ENCODE data around the gene VSTM2L. TPM values are rescaled to one million over a fixed set of nuclear protein-coding genes. Genes with fewer than 3 reads are reported as not detected.

The VSTM2L gene
- total RNA-seq, 1 experiment from 2014 or later, result 0.34 TPM

DNA sequence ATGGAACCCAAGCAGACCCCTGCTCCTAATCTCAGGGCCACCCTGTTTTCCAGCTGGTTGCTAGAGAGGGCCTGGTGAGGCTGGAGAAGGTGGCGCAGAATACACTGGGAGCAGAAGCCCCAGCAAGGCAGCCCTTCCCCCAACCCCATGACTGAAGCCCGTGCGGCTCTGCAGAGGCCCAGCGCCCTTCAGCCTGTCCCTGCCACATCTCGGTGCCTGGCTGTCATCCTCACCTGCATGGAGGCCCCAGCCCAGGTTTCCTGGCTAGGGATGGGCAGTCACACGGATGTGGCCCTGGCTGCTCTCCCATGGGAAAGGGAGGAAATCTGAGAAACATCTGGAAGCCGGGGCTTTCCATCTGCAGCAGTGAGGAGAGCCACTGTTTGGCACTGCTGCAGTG, 26.1 kb upstream of the VSTM2L start:
- DNase-seq (ENCODE audit: low read depth, low spot score), result no peak
- in situ Hi-C loops (cut with HindIII; ENCODE audit: low pct_unique_long_range_greater_than_20kb, low sequenced_read_pairs), result no loop called here

DNA sequence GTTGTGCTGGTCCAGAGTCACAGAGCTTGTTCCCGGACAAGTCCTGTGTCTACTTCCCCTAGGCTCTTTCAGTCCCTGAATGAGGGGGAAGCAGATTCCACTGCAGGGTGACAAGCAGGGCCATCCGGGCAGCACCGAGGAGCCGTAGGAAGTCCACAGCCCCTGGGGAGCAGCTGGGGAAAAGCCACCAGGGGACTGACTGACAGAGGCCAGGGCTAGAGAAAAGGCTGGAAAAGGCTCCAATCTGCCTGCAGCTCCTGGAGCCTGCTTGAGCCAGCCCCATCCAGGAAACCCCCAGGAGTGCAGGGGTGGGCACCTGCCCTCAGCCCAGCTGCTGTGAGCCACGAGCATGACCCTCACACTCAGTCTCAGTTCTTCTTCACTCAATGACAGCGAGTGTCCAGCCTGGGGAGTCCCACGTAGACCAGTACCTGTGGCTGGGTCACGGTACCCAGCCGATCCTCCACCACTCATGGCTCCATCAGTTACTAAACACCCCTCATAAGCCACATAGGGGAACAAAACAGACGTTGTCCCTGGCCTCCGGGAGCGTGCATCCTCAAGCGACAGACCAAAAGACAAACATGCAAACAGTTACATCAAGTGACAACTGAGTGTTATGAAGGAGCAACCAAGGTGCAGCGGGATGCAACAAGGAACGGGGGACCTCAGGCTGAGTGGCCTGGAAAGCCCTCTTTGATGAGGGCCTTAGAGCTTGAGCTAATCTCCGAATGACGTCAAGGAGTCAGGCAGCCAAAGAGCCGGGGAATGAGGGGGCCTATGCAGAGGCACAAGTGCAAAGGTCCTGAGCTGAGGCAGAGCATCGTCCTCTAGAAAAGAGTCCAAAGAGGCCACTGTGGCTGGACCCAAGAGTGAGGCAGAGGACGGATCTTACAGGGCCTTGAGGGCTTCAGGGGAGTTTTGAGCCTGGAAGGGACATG, 24.8 kb upstream of the VSTM2L start:
- in situ Hi-C loops (cut with HindIII; ENCODE audit: low pct_unique_long_range_greater_than_20kb, low sequenced_read_pairs), result no loop called here
- no peak for DNase-seq (ENCODE audit: low read depth, low spot score)

DNA sequence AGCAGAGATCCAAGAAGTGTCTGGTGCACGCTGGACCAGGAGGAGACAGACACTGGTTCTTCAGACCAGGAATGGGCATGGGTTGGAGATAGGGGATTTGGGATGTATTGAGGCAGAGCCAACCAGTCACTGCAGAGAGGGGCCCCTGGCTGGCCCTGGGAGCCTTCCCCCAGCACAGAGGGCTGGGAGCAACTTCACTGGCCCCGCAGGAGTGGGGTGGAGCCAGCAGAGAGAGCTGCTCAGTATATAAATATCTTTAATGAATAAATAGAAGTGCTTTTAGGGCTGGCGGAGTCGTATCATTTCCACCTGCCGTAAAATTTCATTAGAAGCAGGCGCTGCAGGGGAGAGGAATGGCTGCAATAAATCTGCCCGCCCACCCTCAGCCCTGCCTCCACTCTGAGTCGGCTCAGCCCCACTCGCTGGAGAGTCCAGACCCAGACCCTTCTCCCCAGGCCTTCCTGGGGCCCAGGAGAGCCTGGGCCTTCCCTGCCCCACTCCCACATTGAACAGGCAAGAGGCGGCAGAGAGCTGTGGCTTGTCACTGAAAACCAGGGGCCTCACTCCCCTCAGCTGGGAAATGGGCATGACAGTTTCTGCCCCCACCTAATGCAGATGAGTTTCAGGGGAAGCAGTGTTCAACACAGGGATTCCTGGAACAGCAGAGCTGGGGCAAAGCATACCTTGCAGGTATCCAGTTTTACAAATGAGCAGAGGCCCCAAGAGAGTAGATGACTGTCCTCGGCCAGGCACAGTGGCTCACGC, 23.9 kb upstream of the VSTM2L start:
- in situ Hi-C loops (cut with HindIII; ENCODE audit: low pct_unique_long_range_greater_than_20kb, low sequenced_read_pairs), result no loop called here
- no peak for DNase-seq (ENCODE audit: low read depth, low spot score)

DNA sequence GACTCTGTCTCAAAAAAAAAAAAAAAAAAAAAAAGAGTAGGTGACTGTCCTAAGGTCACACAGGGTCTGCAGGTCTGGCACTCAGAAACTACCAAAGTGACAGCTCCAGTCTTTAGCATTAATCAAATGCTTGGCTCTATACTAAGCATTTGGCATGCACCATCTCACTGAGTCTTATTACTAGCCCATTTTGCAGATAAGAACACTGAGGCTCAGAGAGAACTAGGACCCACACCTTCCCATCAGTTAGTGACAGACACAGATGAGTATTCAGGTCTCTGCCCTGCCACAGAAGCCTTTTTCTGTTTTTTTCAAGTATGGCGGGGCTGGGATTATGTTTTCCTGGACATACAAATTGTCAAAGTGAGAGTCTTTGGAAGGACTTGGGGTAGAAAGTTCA, 23.1 kb upstream of the VSTM2L start:
- DNase-seq (ENCODE audit: low read depth, low spot score), result no peak
- in situ Hi-C loops (cut with HindIII; ENCODE audit: low pct_unique_long_range_greater_than_20kb, low sequenced_read_pairs), result no loop called here

DNA sequence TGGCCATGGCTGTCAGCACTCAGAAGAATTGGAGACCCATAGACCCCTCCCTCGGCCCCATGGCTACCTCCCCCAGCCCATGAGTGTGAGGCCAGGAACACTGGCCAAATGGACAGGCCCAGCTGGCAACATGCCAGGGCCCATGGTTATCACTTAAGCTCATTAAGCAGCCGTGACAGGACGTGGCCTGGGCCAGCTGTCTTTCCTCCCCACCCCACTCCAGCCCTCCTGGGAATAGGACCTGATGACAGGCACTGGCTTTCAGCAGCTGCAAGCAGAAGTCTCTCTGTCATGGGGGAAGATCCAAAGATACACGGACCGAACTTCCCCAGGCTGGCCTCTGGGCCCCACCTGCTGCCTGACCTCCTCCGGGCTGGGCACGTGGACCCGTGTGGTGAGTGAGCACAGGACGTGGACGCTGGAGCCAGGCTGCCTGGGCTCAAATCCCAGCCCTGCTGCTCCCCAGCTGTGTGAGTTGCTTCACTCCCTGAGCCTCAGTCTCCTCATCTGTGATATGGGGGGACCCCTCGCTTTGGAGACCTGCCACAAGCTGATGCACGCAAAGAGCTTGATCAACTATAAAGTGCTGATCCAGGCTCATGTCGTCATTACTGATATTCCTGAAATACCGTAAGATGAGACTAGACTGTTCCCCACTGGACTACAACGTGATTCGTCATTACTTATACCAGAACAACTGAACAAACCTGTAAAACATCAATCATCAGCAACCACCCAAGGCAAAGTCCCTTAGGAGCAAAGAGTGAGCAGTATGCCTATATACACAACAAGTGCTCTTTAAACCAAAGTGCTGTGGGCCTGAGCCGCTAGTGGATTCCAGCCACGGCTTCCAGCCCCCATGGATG, 22.0 kb upstream of the VSTM2L start:
- no peak for DNase-seq (ENCODE audit: low read depth, low spot score)
- in situ Hi-C loops (cut with HindIII; ENCODE audit: low pct_unique_long_range_greater_than_20kb, low sequenced_read_pairs), result no loop called here

DNA sequence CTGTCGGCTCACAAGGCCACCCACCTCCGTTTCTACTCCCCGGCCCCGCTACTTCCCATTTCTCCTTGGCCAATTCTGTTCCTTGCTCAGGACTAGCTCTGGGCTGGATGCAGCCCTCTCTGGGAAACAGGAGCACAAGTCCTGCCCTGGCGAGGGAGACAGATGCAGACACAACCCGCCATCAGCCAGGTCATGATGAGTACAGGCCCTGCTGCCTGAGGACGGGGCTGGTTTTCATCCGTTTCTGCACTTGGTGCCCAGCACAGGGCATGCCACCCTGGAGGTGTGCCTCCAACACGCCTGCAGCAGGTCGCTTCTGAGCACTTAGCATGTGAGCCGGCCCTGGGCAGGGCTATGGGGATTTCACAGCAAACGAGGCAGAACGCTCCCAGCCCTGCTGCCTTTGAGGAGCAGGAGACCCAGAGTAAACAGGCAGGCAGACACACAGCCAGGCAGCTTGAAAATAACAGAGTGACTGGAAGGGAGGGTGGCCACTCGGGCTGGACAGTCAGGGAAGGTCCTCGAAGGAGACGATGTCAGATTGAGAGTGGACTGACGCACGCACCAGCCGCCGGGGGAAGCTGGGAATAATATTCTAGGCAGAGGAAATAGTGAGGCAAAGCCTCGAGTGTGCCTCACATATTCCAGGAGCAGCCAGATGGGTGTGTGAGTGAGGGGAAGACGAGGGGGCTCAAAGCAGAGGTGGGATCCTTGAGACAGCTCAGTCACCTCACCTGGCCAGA, 21.2 kb upstream of the VSTM2L start:
- in situ Hi-C loops (cut with HindIII; ENCODE audit: low pct_unique_long_range_greater_than_20kb, low sequenced_read_pairs), result no loop called here
- DNase-seq (ENCODE audit: low read depth, low spot score), result no peak

DNA sequence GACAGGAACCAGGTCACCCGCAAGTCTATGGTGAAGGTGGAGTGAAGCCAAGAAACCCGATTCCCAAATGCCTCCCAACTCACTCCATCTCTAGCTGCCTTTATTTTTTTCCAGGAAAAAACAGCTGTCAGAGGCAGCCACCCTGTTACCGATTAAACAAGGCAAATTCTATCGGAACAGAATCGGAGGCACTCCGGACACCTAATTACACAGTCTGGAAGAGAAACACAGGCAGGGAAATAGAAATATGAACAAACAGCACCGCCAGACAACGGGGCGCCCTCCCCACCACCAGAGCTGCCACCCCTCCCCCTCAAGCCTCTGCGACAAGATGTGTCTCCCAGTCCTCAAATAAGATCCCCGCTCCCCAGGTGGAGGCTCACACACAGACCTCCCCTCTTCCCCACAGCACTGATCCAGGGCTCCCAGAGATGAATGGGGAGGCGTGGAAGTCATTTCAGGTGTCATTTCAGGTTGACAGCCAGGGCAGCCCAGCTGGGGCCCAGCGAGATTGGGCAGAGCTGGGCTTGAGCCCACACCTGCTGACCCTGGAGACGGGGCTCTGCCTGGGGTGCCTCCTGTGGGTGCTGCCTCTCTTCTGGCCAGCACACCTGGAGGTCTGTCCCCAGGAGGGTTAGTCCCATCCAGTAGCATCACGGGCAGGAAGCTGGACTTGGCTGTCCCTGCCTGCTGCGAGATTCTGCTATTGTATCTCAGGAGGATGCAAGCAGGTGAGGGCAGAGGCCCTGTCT, 19.8 kb upstream of the VSTM2L start:
- in situ Hi-C loops (cut with HindIII; ENCODE audit: low pct_unique_long_range_greater_than_20kb, low sequenced_read_pairs), result no loop called here
- no peak for DNase-seq (ENCODE audit: low read depth, low spot score)

DNA sequence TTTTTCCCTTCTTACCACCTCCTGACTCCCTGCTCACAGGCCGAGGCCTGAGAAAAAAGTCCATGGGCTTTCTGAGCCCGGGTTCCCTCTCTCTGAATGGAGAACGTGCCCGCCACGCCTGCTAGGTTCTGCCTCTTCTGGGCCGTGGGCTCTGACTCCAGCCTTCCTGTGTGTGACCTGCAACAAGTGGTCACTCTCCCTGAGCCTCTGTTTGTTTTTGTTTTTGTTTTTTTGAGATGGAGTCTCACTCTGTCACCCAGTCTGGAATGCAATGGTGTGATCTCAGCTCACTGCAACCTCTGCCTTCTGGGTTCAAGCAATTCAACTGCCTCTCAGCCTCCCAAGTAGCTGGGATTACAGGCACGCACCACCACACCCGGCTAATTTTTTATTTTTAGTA, 17.9 kb upstream of the VSTM2L start:
- in situ Hi-C loops (cut with HindIII; ENCODE audit: low pct_unique_long_range_greater_than_20kb, low sequenced_read_pairs), result no loop called here
- DNase-seq (ENCODE audit: low read depth, low spot score), result no peak

DNA sequence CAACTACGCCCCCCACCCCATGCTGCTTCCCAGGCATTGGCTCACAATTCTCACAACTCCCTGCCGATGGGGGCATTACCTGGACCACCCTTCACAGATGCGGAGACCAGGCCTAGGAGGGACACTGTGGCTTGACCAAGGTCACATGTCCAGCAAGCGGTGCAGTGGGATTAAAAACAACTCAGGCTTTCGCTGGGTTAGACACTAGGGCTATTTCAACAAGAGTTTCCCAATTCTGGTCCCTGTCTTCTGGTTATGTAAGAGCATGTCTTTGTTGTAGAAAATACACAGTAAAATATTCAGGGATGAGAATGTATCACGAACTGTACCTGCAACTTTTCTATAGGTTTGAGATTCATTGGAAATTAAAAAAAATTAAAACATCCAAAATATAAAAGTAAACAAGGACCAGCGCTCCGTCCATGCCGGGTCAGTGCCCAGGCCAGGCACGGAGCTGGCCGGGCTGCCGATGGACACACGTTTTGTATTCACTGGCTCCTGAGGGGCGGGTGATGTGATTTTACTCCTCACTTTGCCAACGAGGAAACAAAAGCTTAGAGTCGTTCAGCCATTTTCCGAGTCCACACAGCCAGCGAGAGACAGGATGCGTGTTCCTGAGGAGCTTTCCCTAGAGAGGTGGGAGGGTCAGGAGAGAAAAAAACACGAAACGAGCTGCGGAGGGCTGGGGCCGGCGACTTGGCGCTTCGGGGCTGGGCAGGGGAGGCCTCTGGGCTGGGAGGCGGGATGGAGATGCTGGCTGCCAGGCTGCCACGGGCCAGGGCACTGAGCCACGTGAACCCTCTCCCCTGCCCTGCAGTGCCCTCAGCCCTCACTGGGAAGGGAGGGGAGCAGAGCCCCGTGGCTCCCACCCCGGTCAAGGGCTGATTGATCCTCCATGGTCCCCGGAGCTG, 17.1 kb upstream of the VSTM2L start:
- DNase-seq (ENCODE audit: low read depth, low spot score), result no peak
- in situ Hi-C loops (cut with HindIII; ENCODE audit: low pct_unique_long_range_greater_than_20kb, low sequenced_read_pairs), result no loop called here

DNA sequence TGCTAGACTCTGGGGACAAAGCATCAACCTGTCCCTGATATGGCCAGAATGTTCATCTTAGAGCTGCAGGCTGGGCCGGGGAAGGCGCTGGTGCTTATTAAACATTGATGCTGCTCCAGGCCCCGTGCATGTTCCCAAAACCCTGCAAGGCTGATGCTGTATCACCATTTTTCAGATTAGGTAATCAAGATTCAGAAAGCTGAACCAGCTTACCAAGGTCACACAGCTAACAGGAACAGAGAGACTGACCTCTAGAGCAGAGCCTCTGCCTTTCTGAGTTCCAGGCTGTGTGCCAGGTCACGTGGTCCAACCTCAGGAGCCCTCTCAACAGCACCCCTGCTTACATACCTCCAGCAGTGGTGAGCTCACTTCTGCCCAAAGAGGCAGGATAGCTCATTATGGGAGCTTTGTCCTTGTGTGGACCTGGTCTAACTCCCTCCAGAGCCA, 16.1 kb upstream of the VSTM2L start:
- DNase-seq (ENCODE audit: low read depth, low spot score), result no peak
- in situ Hi-C loops (cut with HindIII; ENCODE audit: low pct_unique_long_range_greater_than_20kb, low sequenced_read_pairs), result no loop called here

DNA sequence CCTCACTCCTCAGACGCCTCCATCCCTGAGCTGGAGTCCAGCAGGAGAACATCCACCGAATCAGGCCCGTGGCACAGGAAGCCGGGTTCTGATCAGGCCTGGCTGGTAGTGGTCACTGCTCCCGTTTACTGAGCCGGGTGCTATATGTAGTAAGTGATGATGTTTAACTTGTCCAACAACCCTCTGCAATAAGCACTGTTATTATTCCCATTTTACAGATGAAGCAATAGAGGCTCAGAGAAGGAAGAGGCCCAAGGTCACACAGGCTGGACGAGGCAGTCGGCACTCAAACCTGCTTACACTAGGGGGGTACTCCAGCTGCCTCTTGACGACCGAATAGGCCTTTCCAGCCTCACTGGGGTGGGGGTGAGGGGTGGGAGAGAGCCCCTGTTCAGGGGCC, 14.3 kb upstream of the VSTM2L start:
- in situ Hi-C loops (cut with HindIII; ENCODE audit: low pct_unique_long_range_greater_than_20kb, low sequenced_read_pairs), result no loop called here

DNA sequence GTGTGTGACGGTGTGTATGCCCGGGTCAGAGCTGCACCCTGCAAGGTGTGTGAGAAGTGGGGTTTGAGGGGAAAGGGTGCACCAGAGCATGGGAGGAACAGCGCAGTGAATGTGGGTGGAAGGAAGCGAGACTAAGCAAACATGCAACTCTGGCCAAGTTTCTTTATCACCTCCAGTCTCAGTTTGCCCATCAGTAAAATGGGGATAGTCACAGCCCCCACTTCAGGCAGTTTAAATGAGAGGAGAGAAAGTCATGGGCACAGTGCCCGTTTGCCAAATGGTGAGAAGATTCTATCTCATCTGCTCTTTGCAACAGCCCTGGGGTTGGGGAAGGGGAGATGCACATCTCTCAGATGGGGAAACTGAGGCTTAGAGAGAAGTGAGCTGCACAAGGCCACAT, 12.8 kb upstream of the VSTM2L start:
- in situ Hi-C loops (cut with HindIII; ENCODE audit: low pct_unique_long_range_greater_than_20kb, low sequenced_read_pairs), result no loop called here
- no peak for DNase-seq (ENCODE audit: low read depth, low spot score)

More for the DNA sequence above, 14.3 kb upstream of the VSTM2L start:
- DNase-seq (ENCODE audit: low read depth, low spot score), result no peak

DNA sequence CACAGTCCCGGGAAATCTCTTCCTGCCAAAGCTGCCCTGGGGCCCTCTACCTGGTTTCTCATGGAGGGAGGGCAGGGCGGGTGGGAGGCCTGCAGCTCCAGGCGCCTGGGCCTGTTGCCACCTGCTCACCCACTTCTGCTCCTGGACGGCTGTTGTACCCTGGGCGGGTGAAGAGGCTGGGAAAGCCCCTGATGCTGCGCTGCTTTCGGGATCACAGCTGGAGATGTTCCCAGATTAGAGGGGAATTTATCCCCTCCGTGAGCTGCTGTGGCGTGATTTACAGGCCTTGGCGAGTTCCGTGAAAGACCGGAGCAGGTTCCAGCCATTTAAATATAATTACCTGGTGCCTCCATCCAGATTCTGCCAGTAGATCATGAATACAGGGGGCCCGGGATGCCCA, 12.3 kb upstream of the VSTM2L start:
- DNase-seq (ENCODE audit: low read depth, low spot score), result no peak
- in situ Hi-C loops (cut with HindIII; ENCODE audit: low pct_unique_long_range_greater_than_20kb, low sequenced_read_pairs), result no loop called here

DNA sequence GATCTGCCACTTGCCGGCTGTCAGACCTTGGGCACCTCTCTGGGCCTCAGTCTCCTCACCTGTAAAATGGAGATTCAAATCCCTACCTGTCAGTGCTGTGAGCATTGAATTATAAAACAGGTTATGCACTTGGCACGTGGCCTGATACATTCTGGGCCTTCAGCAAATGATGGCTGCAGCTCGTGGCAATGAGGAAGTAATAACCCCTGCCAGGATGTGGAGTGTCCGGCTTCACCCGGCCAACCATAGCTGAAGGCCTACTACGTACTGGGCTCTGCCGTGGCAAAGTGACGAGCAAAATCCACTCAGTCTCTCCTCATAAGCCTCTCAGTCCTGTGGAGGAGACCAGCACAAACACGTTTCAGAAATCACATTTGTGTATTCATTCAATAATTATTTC, 10.9 kb upstream of the VSTM2L start:
- in situ Hi-C loops (cut with HindIII; ENCODE audit: low pct_unique_long_range_greater_than_20kb, low sequenced_read_pairs), result no loop called here
- no peak for DNase-seq (ENCODE audit: low read depth, low spot score)

DNA sequence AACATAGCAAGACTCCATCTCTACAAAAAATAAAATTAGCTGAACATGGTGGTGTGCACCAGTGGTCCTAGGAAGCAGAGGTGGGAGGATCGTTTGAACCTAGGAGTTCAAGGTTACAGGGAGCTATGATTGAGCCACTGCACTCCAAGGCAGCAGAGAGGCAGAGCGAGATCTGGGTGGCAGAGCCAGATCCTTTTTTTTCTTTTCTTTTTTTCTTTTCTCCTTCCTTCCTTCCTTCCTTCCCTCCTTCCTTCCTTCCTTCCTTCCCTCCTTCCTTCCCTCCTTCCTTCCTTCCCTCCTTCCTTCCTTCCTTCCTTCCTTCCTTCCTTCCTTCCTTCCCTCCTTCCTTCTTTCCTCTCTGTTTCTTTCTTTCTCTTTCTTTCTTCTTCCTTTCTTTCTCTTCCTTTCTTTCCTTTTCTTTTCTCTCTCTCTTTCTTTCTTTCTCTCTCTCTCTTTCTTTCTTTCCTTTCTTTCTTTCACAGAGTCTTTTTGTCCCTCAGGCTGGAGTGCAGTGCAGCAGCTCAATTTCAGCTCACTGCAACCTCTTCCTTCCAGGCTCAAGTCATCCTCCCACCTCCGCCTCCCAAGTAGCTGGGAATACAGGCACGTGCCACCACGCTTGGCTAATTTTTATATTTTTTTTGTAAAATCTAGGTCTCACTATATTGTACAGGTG, 9.2 kb upstream of the VSTM2L start:
- DNase-seq (ENCODE audit: low read depth, low spot score), result no peak
- in situ Hi-C loops (cut with HindIII; ENCODE audit: low pct_unique_long_range_greater_than_20kb, low sequenced_read_pairs), result no loop called here
